GM18502 (cell line): Measurements from ENCODE around the gene KNCN.

ENCODE experiments used
- ATAC-seq: cut with Tn5 transposase; IDR thresholded peaks from one replicate; pipeline ENCODE4 v1.9.1; 2021; ENCODE audit warnings: mild to moderate bottlenecking; ENCODE audit not compliant: unreplicated experiment, poor library complexity

The KNCN gene

GRCh38 chr1:46569884-46570725 lies 18.7 kb upstream of the KNCN start:
- no peak for ATAC-seq

GRCh38 chr1:46569116-46569515 lies 17.7 kb upstream of the KNCN start:
- ATAC-seq, result no peak

GRCh38 chr1:46568461-46568891 lies 17.0 kb upstream of the KNCN start:
- ATAC-seq, result no peak

- ATAC-seq, result no peak
These were observed 11.9 kb upstream of the KNCN start for GRCh38 chr1:46563341-46563740.

GRCh38 chr1:46562498-46562897 lies 11.1 kb upstream of the KNCN start:
- ATAC-seq, result no peak

GRCh38 chr1:46558966-46559365 lies 7.5 kb upstream of the KNCN start:
- no peak for ATAC-seq

GRCh38 chr1:46558141-46558963 lies 6.9 kb upstream of the KNCN start:
- no peak for ATAC-seq

- ATAC-seq, result no peak
These were observed 6.0 kb upstream of the KNCN start for GRCh38 chr1:46557403-46557802.

- no peak for ATAC-seq
These were observed 5.4 kb upstream of the KNCN start for GRCh38 chr1:46556822-46557221.

GRCh38 chr1:46555826-46556619 lies 4.6 kb upstream of the KNCN start:
- no peak for ATAC-seq

- ATAC-seq, result no peak
These were observed 3.3 kb upstream of the KNCN start for GRCh38 chr1:46554597-46555381.

- ATAC-seq, result no peak
These were observed 2.8 kb upstream of the KNCN start for GRCh38 chr1:46554236-46554596.

- ATAC-seq, result no peak
These were observed 2.1 kb upstream of the KNCN start for GRCh38 chr1:46553506-46553905.

GRCh38 chr1:46552357-46553237 lies 1.1 kb upstream of the KNCN start:
- ATAC-seq, result no peak

- no peak for ATAC-seq
These were observed 656 bp downstream of the KNCN start for GRCh38 chr1:46550751-46551231.

GRCh38 chr1:46549697-46550681 lies 1.5 kb downstream of the KNCN start:
- ATAC-seq, result no peak

- no peak for ATAC-seq
These were observed 3.7 kb downstream of the KNCN start for GRCh38 chr1:46547481-46548383.
